ENCODE measurements around the gene EPHB6. TPM values are rescaled to one million over a fixed set of nuclear protein-coding genes. Genes with fewer than 3 reads are reported as not detected.
A peak's percentile ranks its signal among the peaks of the same experiment; 100 is the strongest.

The EPHB6 gene
- total RNA-seq, 1 donor from 2014 or later = 15.7 TPM

DNA sequence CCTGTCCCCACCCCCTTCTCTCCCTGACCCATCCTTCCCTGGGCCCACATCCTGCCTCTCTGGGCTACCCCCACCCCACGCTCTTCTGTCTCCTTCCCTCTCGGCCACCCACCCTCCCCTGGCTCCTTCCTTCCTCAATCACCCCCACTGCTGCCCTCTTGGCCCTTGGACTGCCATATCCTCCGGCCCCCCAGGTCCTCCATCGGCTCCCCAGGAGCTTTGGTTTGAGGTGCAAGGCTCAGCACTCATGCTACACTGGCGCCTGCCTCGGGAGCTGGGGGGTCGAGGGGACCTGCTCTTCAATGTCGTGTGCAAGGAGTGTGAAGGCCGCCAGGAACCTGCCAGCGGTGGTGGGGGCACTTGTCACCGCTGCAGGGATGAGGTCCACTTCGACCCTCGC, 10.9 kb downstream of the EPHB6 start:
- Mint-ChIP-seq H3K4me3 (ENCODE audit: unreplicated experiment) (no peak overlapping the region), H3K27me3 (ENCODE audit: low read depth, unreplicated experiment) (peaks cover 23% of the 10 kb centered on the region), H3K4me1 (ENCODE audit: low read depth, unreplicated experiment) (no peaks in the 10 kb centered on the region), H3K9me3 (ENCODE audit: unreplicated experiment) (no peaks in the 10 kb centered on the region), H3K36me3 (ENCODE audit: low read depth, unreplicated experiment) (no peaks in the 10 kb centered on the region), H3K27ac (ENCODE audit: unreplicated experiment) (no peak overlapping the region)
- Histone ChIP-seq H3K9ac (ENCODE audit: low read length) (no peak overlapping the region), H3K4me2 (ENCODE audit: low read length) (no peak overlapping the region), H3K36me3 (ENCODE audit: insufficient read depth, low read length) (no peaks in the 10 kb centered on the region), H3K9me3 (ENCODE audit: insufficient read depth, low read depth, low read length) (no peaks in the 10 kb centered on the region), H3K79me2 (ENCODE audit: insufficient read depth, low read length) (no peaks in the 10 kb centered on the region), H2AFZ (ENCODE audit: low read depth, low read length) (no peak overlapping the region), H3K4me3 (ENCODE audit: insufficient read depth, low read depth, low read length) (no peak overlapping the region), H3K27ac (ENCODE audit: low read depth, low read length) (no peak overlapping the region), H3K27me3 (ENCODE audit: insufficient read depth, low read length) (no peaks in the 10 kb centered on the region), H4K20me1 (ENCODE audit: insufficient read depth, low read length) (no peaks in the 10 kb centered on the region), H3K4me1 (ENCODE audit: insufficient read depth, low read length) (no peaks in the 10 kb centered on the region)
- TF ChIP-seq, protein P1, sequence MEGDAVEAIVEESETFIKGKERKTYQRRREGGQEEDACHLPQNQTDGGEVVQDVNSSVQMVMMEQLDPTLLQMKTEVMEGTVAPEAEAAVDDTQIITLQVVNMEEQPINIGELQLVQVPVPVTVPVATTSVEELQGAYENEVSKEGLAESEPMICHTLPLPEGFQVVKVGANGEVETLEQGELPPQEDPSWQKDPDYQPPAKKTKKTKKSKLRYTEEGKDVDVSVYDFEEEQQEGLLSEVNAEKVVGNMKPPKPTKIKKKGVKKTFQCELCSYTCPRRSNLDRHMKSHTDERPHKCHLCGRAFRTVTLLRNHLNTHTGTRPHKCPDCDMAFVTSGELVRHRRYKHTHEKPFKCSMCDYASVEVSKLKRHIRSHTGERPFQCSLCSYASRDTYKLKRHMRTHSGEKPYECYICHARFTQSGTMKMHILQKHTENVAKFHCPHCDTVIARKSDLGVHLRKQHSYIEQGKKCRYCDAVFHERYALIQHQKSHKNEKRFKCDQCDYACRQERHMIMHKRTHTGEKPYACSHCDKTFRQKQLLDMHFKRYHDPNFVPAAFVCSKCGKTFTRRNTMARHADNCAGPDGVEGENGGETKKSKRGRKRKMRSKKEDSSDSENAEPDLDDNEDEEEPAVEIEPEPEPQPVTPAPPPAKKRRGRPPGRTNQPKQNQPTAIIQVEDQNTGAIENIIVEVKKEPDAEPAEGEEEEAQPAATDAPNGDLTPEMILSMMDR (IDR thresholded peaks at IDR 0.05; ENCODE audit: insufficient read depth, low read depth, low read length) = no peak
- no peak for TF ChIP-seq EZH2 (IDR thresholded peaks at IDR 0.05; ENCODE audit: insufficient read depth, low read length)
- FAIRE-seq (no peak), DNase-seq (ENCODE audit: low read depth) (no peak)

DNA sequence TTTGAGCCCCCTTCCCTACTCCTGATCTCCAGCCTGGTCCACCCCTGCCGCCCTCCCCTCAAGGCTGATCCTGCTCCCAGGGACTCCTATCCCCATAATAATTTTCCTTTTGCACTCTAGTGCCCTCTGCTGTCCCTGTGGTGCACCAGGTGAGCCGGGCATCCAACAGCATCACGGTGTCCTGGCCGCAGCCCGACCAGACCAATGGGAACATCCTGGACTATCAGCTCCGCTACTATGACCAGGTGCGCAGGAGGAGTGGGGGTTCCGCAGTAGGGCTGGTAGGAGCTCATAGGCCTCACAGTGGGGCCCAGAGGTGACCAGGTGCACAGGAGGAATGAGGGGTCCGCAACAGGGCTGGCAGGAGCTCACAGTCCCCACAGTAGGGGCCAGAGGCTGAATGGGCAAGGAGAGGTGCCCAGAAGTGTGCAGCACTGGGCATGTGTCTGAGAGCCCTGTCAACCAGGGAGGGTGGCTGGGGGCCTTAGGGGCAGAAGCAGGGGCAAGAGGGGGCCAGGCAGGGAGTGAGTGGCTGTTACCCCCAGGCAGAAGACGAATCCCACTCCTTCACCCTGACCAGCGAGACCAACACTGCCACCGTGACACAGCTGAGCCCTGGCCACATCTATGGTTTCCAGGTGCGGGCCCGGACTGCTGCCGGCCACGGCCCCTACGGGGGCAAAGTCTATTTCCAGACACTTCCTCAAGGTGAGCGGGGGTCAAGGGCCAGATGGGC, 11.7 kb downstream of the EPHB6 start:
- Histone ChIP-seq H3K4me2 (ENCODE audit: low read length) (no peak overlapping the region), H4K20me1 (ENCODE audit: insufficient read depth, low read length) (no peaks in the 10 kb centered on the region), H2AFZ (ENCODE audit: low read depth, low read length) (no peak overlapping the region), H3K9ac (ENCODE audit: low read length) (no peak overlapping the region), H3K36me3 (ENCODE audit: insufficient read depth, low read length) (no peaks in the 10 kb centered on the region), H3K27me3 (ENCODE audit: insufficient read depth, low read length) (no peaks in the 10 kb centered on the region), H3K79me2 (ENCODE audit: insufficient read depth, low read length) (no peaks in the 10 kb centered on the region), H3K9me3 (ENCODE audit: insufficient read depth, low read depth, low read length) (no peaks in the 10 kb centered on the region), H3K4me1 (ENCODE audit: insufficient read depth, low read length) (no peaks in the 10 kb centered on the region), H3K27ac (ENCODE audit: low read depth, low read length) (no peak overlapping the region), H3K4me3 (ENCODE audit: insufficient read depth, low read depth, low read length) (no peak overlapping the region)
- DNase-seq (ENCODE audit: low read depth) (no peak), FAIRE-seq (no peak)
- TF ChIP-seq, protein P1 (IDR thresholded peaks at IDR 0.05; ENCODE audit: insufficient read depth, low read depth, low read length) = peak; percentile 33
- no peak for TF ChIP-seq EZH2 (IDR thresholded peaks at IDR 0.05; ENCODE audit: insufficient read depth, low read length)
- Mint-ChIP-seq H3K9me3 (ENCODE audit: unreplicated experiment) (no peaks in the 10 kb centered on the region), H3K4me3 (ENCODE audit: unreplicated experiment) (no peak overlapping the region), H3K36me3 (ENCODE audit: low read depth, unreplicated experiment) (no peaks in the 10 kb centered on the region), H3K4me1 (ENCODE audit: low read depth, unreplicated experiment) (no peaks in the 10 kb centered on the region), H3K27ac (ENCODE audit: unreplicated experiment) (no peak overlapping the region), H3K27me3 (ENCODE audit: low read depth, unreplicated experiment) (peaks cover 27% of the 10 kb centered on the region)

DNA sequence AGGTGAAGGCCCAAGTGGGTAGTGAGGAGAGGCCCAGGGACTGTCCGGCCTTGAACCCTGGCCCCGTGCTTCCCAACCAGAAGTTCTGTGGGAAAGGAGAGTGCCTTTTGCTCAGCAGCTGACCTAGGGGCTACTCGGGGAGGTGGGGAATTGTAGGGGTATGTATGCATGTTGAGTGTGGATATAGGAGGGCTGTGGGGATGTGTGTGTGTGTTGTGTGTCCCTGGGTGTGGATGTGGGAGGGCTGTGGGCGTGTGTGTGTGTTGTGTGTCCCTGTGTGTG, 12.2 kb downstream of the EPHB6 start:
- no peak overlapping the region for H2AFZ ChIP-seq (ENCODE audit: low read depth, low read length)
- H3K27me3 ChIP-seq (ENCODE audit: insufficient read depth, low read length) = no peaks in the 10 kb centered on the region
- Mint-ChIP-seq H3K9me3 (ENCODE audit: unreplicated experiment) (no peaks in the 10 kb centered on the region), H3K27ac (ENCODE audit: unreplicated experiment) (no peak overlapping the region), H3K4me1 (ENCODE audit: low read depth, unreplicated experiment) (no peaks in the 10 kb centered on the region), H3K36me3 (ENCODE audit: low read depth, unreplicated experiment) (no peaks in the 10 kb centered on the region), H3K27me3 (ENCODE audit: low read depth, unreplicated experiment) (peaks cover 27% of the 10 kb centered on the region), H3K4me3 (ENCODE audit: unreplicated experiment) (no peak overlapping the region)
- H3K9ac ChIP-seq (ENCODE audit: low read length) = no peak overlapping the region
- no peak for TF ChIP-seq EZH2 (IDR thresholded peaks at IDR 0.05; ENCODE audit: insufficient read depth, low read length)
- TF ChIP-seq, protein P1 (IDR thresholded peaks at IDR 0.05; ENCODE audit: insufficient read depth, low read depth, low read length) = no peak
- FAIRE-seq (no peak), DNase-seq (ENCODE audit: low read depth) (no peak)
- no peaks in the 10 kb centered on the region for H3K9me3 ChIP-seq (ENCODE audit: insufficient read depth, low read depth, low read length)
- H4K20me1 ChIP-seq (ENCODE audit: insufficient read depth, low read length) = no peaks in the 10 kb centered on the region
- H3K4me1 ChIP-seq (ENCODE audit: insufficient read depth, low read length) = no peaks in the 10 kb centered on the region
- no peak overlapping the region for H3K4me2 ChIP-seq (ENCODE audit: low read length)
- H3K79me2 ChIP-seq (ENCODE audit: insufficient read depth, low read length) = no peaks in the 10 kb centered on the region
- no peak overlapping the region for H3K27ac ChIP-seq (ENCODE audit: low read depth, low read length)
- no peaks in the 10 kb centered on the region for H3K36me3 ChIP-seq (ENCODE audit: insufficient read depth, low read length)
- H3K4me3 ChIP-seq (ENCODE audit: insufficient read depth, low read depth, low read length) = no peak overlapping the region
